Activated CD4-positive, alpha-beta T cell treated with anti-CD3 and anti-CD28 coated beads for 1 hour (primary cell): Measurements from ENCODE around the gene TMEM183A.
"Not testable (repeated sequence)": the region's sequence is repeated elsewhere in the genome, so short reads cannot be mapped to it uniquely, and the experiment has no call there.

Experiments used
- DNase-seq: peaks from one replicate; pipeline ENCODE4 v3.0.0-alpha.2; 2020

The TMEM183A gene

GRCh38 chr1:202987922-202988583 is 19.1 kb upstream of the TMEM183A start:
- DNase-seq, result no peak

- DNase-seq, result no peak
Measured at GRCh38 chr1:202989879-202990278, 17.3 kb upstream of the TMEM183A start.

- no peak for DNase-seq
Measured at GRCh38 chr1:202991112-202991511, 16.1 kb upstream of the TMEM183A start.

GRCh38 chr1:202994756-202995155 is 12.4 kb upstream of the TMEM183A start:
- DNase-seq, result no peak

GRCh38 chr1:202998836-202999750 is 8.1 kb upstream of the TMEM183A start:
- peak; percentile 22 for DNase-seq

GRCh38 chr1:203000217-203000944 is 6.8 kb upstream of the TMEM183A start:
- DNase-seq, result no peak

- no peak for DNase-seq
Measured at GRCh38 chr1:203001986-203002385, 5.2 kb upstream of the TMEM183A start.

GRCh38 chr1:203002951-203003350 is 4.2 kb upstream of the TMEM183A start:
- no peak for DNase-seq

- DNase-seq, result not testable (repeated sequence)
Measured at GRCh38 chr1:203005395-203006142, 1.6 kb upstream of the TMEM183A start.

- DNase-seq, result no peak
Measured at GRCh38 chr1:203009185-203009584, 2.0 kb downstream of the TMEM183A start.

- no peak for DNase-seq
Measured at GRCh38 chr1:203011582-203011981, 4.4 kb downstream of the TMEM183A start.

GRCh38 chr1:203017061-203017460 is 9.9 kb downstream of the TMEM183A start:
- no peak for DNase-seq

GRCh38 chr1:203017692-203018091 is 10.5 kb downstream of the TMEM183A start:
- no peak for DNase-seq

GRCh38 chr1:203022855-203023254 is 15.7 kb downstream of the TMEM183A start:
- not testable (repeated sequence) for DNase-seq

- DNase-seq, result no peak
Measured at GRCh38 chr1:203025686-203026030, 18.5 kb downstream of the TMEM183A start.

GRCh38 chr1:203026031-203026665 is 19.0 kb downstream of the TMEM183A start, which contains the start of gene PPFIA4:
Gene PPFIA4, plus strand, starts transcription at chr1:203026491. Its CDS starts 12,518 bp downstream, at chr1:203039009.
- peak; percentile 81 for DNase-seq

- no peak for DNase-seq
Measured at GRCh38 chr1:203026666-203027663, 19.8 kb downstream of the TMEM183A start.

GRCh38 chr1:203028067-203028783 is 21.1 kb downstream of the TMEM183A start:
- no peak for DNase-seq

GRCh38 chr1:203028784-203029553 is 21.8 kb downstream of the TMEM183A start:
- DNase-seq, result no peak
